Psoas muscle (tissue), 8 donors: Measurements from ENCODE around the gene FAXDC2. TPM values are rescaled to one million over a fixed set of nuclear protein-coding genes. Genes with fewer than 3 reads are reported as not detected.
A peak's percentile ranks its signal among the peaks of the same experiment; 100 is the strongest.

ENCODE experiments used
- ATAC-seq, 4 donors: fragments of 200-7000 bp; cut with Tn5 transposase; one replicate each; pipeline ENCODE4 v1.9.1; 2020; ENCODE audit warnings: moderate library complexity in 3 of 4, mild to moderate bottlenecking in 2 of 4
- DNase-seq, 2 donors: peaks; one replicate each; pipeline ENCODE4 v3.0.0-alpha.2; 2020
- H3K27ac ChIP-seq: fragments of 200-600 bp; one replicate; pipeline ENCODE4 v1.8.0; 2022
- H3K27me3 ChIP-seq, 3 donors: fragments of 200-600 bp in 1 of 3; one replicate each; pipeline versions ENCODE4 v1.6.1 to v1.8.0; 2013 to 2022; ENCODE audit warnings: low read length in 2 of 3, mild to moderate bottlenecking in 2 of 3, moderate library complexity in 1 of 3; ENCODE audit not compliant: insufficient read depth in 3 of 3
- H3K36me3 ChIP-seq, 2 donors: fragments of 200-600 bp in 1 of 2; one replicate each; pipeline versions ENCODE4 v1.6.1 to v1.8.0; 2013 to 2022; ENCODE audit warnings: low read depth in 1 of 2, mild to moderate bottlenecking in 1 of 2, moderate library complexity in 1 of 2; ENCODE audit not compliant: insufficient read depth in 1 of 2
- H3K4me1 ChIP-seq: fragments of 200-600 bp; one replicate; pipeline ENCODE4 v1.8.0; 2022
- H3K4me3 ChIP-seq: fragments of 200-600 bp; one replicate; pipeline ENCODE4 v1.8.0; 2022; ENCODE audit warnings: mild to moderate bottlenecking
- H3K9me3 ChIP-seq: fragments of 200-600 bp; one replicate; pipeline ENCODE4 v1.8.0; 2022
- WGBS, 3 donors: extraction: QIAGEN DNeasy Blood & Tissue Kit; methylation state at CpG; one replicate each; pipeline versions ENCODE4 v1.1.6 to v1.1.7; 2013; 5-methylcytosine and 5-hydroxymethylcytosine counted together
- intact Hi-C, 2 donors: fragments of 100-400 bp; cut with DNase I; formaldehyde crosslinking; loops; one replicate each; pipeline versions ENCODE4 v1.11.0 to v1.14.2; 2022
- polyA plus RNA-seq, 3 donors: library from polyadenylated mRNA; stranded (reverse); fragments of 200-250 nt; gene quantifications; one replicate each; pipeline ENCODE4 v1.2.3, GENCODE V29; 2013
- total RNA-seq, 4 donors: library from RNA; stranded (reverse); fragmentation: NEBNext Ultra II Directional in 2 of 4; extraction: Animal tissue kit (Norgen Biotek cat#: 25700) in 2 of 4; gene quantifications; one replicate each; pipeline versions ENCODE4 v1.2.1 to v1.2.4, GENCODE V29; 2021 to 2023
- TF ChIP-seq, protein P1 (sequence below): fragments of 200-600 bp; IDR thresholded peaks from one replicate; pipeline ENCODE4 v1.8.0; 2022; ENCODE audit warnings: antibody characterized with exemption
- donor health status: healthy with polysubstance abuse.
- donor health status: DM: no; HTN: no; CAD: no; lungs with moderate emphysema.
- donor health status: Bipolar disorder and iron deficiency.
- donor health status: healthy.
- donor health status: DM: yes; HTN: yes; CAD: no.
- donor health status: DM: no; HTN: no; CAD: no.
- donor health status: DM: no; HTN: no; CAD: no.
- donor health status: DM: yes; HTN: yes; CAD: no.

The FAXDC2 gene
- total and polyA plus RNA-seq, 7 donors: 1.5 to 11.0 (median 3.1) TPM

DNA sequence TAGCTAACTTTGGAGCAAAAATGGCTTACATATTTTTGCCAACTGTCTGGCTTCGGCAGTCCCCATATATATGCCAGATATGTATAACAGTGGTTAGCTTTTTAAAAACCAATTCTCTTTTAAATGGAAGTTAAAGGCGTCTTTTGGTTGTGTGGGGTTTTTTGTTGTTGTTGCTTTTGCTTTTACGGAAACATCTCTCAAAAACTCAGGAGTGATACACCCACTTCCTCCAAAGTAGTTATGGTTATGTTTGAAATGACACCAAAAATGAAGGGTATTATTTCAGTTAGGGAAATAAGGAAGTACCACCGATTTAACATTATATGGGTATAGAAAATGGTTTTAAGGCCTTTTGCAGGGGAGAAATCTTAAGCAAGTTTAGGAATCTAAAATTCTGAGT is 10.4 kb upstream of the FAXDC2 start:
- H3K27ac ChIP-seq: no peak overlapping the region
- H3K4me1 ChIP-seq: peaks cover 35% of the 10 kb centered on the region
- H3K9me3 ChIP-seq: no peaks in the 10 kb centered on the region
- intact Hi-C loops: no loop called here
- peaks cover 0 to 27% of the 10 kb centered on the region in 2 donors for H3K36me3 ChIP-seq
- TF ChIP-seq, protein P1, sequence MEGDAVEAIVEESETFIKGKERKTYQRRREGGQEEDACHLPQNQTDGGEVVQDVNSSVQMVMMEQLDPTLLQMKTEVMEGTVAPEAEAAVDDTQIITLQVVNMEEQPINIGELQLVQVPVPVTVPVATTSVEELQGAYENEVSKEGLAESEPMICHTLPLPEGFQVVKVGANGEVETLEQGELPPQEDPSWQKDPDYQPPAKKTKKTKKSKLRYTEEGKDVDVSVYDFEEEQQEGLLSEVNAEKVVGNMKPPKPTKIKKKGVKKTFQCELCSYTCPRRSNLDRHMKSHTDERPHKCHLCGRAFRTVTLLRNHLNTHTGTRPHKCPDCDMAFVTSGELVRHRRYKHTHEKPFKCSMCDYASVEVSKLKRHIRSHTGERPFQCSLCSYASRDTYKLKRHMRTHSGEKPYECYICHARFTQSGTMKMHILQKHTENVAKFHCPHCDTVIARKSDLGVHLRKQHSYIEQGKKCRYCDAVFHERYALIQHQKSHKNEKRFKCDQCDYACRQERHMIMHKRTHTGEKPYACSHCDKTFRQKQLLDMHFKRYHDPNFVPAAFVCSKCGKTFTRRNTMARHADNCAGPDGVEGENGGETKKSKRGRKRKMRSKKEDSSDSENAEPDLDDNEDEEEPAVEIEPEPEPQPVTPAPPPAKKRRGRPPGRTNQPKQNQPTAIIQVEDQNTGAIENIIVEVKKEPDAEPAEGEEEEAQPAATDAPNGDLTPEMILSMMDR: no peak
- H3K27me3 ChIP-seq: no peaks in the 10 kb centered on the region
- 44 to 60% (median 44%) methylated on average over 4 of the region's 4 CpGs for whole genome bisulfite sequencing, 3 donors
- ATAC-seq (no peak), DNase-seq (no peak)
- peak overlapping the region; percentile 76 for H3K4me3 ChIP-seq

DNA sequence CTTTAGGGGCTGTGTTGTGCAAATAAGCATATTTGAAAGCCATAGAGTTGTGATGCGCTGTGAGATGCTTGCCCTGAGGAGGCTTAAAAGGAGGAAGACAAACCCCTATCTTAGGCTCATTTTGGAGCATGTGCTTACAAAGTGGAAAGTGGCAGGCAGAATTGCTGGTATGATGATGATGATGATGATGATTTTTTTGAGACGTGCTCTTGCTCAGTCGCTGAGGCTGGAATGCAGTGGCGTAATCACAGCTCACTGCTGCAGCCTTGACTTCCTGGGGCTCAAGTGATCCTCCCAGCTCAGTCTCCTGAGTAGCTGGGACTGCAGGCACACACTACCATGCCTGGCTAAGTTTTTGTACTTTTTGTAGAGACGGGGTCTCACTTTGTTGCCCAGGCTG is 9.7 kb upstream of the FAXDC2 start:
- 32 to 45% (median 41%) methylated on average over 5 of the region's 5 CpGs for WGBS, 3 donors
- peak overlapping the region; percentile 98 for H3K27ac ChIP-seq
- H3K4me1 ChIP-seq: peaks cover 35% of the 10 kb centered on the region
- ATAC-seq (no peak), DNase-seq (peak; percentile 56 to 64)
- H3K27me3 ChIP-seq: no peaks in the 10 kb centered on the region
- H3K4me3 ChIP-seq: peak overlapping the region; percentile 76
- intact Hi-C loops: no loop called here
- peaks cover 0 to 20% of the 10 kb centered on the region in 2 donors for H3K36me3 ChIP-seq
- TF ChIP-seq, protein P1: no peak
- H3K9me3 ChIP-seq: no peaks in the 10 kb centered on the region

GRCh38 chr5:154858972-154859871 is 8.8 kb upstream of the FAXDC2 start:
- Histone ChIP-seq H3K4me1 (peaks cover 35% of the 10 kb centered on the region), H3K36me3 (peaks cover 0 to 11% of the 10 kb centered on the region in 2 donors), H3K27ac (peak overlapping the region; percentile 98), H3K27me3 (no peaks in the 10 kb centered on the region), H3K9me3 (no peaks in the 10 kb centered on the region), H3K4me3 (peak overlapping the region; percentile 76)
- intact Hi-C loops: loop anchor here (5.0 kb wide), 1 partner anchor 102 kb away; the partner anchor contains the start of gene LARP1 (in 2 of the 2)
- DNase-seq (no peak), ATAC-seq (no peak)
- TF ChIP-seq, protein P1: no peak
- WGBS, 3 donors: 2 to 3% (median 3%) methylated on average over 26 of the region's 26 CpGs

DNA sequence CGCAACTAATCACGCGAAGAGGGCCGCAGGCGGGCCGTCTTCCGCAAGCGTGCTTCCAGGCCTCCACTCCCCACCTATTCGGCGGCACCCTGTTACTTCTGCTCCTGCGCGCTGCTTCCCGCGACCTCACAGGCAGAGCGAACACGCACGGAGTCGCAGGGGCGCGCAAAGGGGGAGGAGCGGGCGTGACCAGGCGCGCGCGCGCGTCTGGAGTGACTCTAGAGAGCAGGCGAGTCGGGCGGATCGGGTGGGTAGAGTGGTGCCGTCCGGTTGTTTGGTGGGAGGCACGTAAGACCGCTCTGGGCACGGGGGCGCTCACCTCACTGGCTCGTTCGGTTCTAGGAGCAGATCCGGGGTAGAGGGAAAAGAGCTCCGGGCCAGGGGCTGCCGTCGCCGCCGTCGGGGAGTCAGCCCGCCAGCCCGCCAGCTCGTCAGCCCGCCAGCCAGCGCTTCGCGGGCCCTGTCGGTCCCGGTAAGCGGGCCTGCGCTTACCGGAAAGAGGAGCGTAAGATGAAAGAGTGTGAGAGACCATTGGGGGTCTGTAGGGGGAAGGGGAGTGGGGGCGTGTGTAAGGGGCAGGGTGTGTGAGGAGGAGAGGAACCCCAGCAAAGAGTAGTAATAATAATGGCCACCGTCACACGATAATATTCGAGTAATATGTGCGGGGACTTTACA is 8.0 kb upstream of the FAXDC2 start, which contains the start of gene CNOT8:
CNOT8 (plus strand) TSS at position 331 of the 675 bp plus-strand sequence. CDS start 4,652 bp downstream, outside the sequence.
- Histone ChIP-seq H3K27me3 (no peaks in the 10 kb centered on the region), H3K27ac (peak within 1 kb of the TSS; percentile 98), H3K36me3 (peaks cover 0 to 3% of the 10 kb centered on the region in 2 donors), H3K4me3 (peak within 1 kb of the TSS; percentile 76), H3K9me3 (no peaks in the 10 kb centered on the region), H3K4me1 (peaks cover 32% of the 10 kb centered on the region)
- TF ChIP-seq, protein P1: no peak
- DNase-seq (peak; percentile 99), ATAC-seq (peak; percentile 91 to 96 (median 92))
- WGBS, 3 donors: 0 to 1% (median 0%) methylated on average over 50 to 65 of the region's 65 CpGs
- intact Hi-C loops: loop anchor here (5.0 kb wide), 1 partner anchor 101 kb away; the partner anchor contains the start of gene LARP1 (in 2 of the 2)
